RCC 7860 (cell line): Measurements from ENCODE around the gene TWF1.
A peak's percentile ranks its signal among the peaks of the same experiment; 100 is the strongest.
"Not testable (repeated sequence)": the region's sequence is repeated elsewhere in the genome, so short reads cannot be mapped to it uniquely, and the experiment has no call there.

ENCODE experiments used
- DNase-seq: peaks from one replicate; pipeline ENCODE4 v3.0.0-alpha.2; 2015; ENCODE audit warnings: low spot score
- FAIRE-seq: peaks from 2 replicates; lab custom pipeline; 2012; peaks lifted over from hg19 to GRCh38; lab: Jason Lieb, UNC

The TWF1 gene

DNA sequence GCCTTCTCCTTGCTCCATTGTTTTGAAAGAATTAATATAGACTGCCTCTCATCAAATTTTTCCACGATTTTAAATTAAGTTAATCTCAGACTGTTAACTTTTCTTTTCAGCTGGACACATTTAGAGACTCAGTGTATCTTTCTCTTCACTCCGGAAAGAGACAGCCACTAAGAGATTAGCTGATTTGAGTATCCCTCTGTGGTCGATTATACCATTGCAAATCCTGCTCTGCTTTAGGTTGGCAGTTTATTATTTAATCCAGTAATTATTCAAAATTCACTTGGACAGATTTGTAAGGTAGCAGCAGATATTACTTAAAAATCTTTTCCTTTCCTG lies 588 bp upstream of the TWF1 start:
- no peak for FAIRE-seq
- no peak for DNase-seq

DNA sequence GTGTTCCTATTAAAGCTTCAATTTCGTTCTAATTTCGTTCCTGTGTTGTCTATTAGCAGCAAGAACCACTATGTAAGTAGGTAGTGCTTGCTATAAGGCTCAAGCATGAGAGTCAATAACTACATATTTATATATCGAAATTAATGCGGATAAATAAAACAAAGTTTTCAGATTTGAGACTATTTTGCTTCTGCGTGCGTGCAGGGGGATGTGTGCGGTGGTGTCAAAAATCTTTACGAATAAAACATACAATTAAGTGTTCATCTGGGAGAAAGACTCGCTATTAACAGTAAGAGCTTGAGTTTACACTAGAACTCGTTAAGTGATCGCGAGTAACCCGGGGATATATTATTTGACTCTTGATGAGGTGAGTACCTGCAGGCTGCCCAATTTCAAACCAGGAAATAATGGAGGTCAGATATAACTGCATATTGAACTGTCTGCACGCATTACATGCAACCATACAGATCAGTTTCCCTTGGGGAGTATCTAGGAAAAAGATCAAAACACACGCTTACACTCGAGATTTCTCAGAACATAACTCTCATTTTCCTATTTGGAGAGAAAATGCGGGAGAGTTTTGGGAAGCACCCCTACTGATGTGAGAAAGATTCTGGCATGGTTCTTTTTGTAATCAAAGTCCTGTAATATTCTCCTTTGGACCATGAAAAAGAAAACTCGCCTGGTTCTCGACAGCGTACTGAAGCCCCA lies 813 bp downstream of the TWF1 start:
- no peak for DNase-seq
- FAIRE-seq = no peak

DNA sequence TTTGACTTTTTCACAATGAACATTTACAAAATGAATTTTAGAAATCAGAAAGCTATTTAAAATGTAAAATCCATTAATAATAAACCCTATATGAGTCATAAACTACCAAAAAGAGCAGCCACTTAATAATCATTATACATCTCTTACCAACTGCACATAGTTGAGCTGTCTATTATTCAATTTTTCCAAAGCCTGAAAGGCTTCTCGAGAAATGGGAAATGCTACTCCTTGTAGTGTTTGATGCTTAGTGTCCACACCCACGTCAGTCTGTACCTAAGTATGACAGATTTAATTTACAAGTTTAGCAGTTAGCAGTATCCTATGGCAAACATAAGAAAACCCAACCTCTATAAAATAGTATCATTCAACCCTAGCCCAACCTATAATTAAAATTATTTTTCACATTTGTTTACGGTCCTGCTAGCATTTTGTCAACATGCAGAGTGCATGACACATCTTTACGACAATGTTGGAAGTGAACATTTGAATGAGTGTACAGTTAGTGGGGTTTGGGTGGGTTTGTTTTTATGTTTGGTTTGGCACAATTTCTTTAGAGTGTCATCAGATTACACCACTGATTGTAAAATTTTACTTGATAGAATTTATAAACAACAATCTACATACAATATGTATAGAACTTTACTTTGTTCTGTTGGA lies 8.4 kb downstream of the TWF1 start:
- no peak for DNase-seq
- no peak for FAIRE-seq

DNA sequence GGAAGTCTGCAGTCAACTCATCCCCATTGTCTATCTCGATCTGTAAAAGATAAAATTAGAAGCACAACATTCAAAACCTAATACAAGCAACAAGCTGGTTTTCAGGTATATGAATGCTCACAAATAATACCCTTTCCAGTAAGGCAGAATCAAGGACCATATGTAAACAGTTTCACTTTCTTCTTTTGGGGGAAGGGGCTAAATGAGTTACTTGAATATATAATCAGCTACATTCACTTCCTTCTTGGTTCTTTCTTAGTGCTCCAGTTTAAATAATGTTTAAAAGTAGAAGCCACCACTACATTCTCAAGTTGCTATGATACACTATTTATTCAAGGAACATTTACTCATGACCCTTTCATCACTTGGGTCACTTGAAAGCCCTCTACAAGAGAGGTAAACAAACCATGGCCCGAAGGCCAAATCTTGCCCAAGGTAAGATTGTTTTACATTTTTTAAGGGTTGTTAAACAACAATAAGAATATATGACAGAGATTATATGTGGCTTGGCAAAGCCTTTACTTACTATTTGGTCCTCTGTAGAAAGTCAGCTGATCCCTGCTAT lies 10.3 kb downstream of the TWF1 start:
- DNase-seq (no peak), FAIRE-seq (no peak)

DNA sequence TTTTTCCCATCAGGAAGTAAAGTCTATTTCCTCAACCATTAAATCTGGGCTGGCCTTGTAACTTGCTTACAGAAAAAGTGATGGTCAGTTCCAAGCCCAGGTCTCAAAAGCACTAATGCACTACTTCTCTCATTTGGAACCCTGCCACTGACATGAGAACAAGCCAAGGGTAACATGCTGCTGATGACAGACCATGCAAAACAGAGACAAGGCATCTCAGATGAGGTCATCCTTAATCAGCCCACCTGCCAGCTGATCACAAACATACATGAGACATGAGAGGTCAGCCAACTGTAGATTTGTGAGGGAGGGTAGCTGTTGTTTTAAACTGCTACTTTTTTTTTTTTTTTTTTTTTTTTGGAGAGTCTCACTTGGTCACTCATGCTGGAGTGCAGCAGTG lies 16.2 kb downstream of the TWF1 start:
- FAIRE-seq = no peak
- peak; percentile 5 for DNase-seq

DNA sequence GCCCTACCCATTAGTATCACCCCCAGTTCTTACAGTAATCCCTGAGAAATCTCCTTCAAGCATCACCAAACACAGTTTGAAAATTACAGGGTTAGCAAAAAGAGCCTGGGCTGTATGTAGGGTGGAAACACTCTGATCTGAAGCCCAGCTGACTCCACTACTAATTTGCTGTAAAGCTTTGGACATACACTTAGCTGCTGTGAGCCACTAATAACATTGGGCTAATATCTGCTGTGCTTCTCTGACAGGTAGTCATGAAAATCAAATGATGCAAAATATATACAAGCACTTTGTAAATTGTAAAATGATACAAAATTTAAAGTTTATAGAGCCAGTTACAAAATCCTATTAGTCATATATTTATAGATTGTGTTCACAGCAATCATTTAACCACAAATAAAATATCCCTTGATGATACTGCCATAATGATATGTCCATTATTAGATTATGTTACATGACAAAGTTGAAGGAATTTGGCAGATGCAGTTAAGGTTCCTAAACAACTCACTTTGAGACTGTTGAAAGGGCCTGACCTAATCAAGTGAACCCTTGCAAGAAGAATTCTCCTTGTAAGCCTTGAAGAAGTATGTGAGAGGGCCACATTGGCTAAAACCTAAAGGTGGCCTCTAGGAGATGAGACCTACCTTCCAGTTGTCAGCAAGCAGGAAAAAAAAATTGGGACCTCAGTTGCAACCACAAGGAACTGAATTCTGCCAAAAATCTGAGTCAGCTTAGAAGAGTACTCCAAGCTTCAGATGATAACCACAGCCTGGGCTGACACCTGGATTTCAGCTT lies 19.0 kb downstream of the TWF1 start:
- no peak for FAIRE-seq
- no peak for DNase-seq

DNA sequence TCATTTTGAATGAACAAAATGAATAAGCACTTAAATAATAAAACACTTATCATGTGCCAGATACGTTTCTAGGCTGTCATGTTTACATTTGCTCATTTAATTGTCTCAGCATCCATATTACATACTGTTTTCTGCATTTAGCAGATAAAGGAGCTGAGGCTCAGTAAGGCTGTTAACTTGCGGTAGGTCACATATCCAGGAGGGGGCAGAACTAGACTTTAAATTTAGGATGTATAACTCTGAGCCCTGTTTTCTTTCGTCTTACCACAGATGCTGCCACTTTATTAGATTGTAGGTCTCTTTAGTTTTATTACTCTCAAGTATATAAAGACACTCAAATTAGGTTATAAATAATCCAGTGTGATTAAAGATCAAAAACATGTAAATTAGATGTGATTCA lies 29.6 kb downstream of the TWF1 start:
- FAIRE-seq (peak; percentile 33), DNase-seq (peak; percentile 16)

DNA sequence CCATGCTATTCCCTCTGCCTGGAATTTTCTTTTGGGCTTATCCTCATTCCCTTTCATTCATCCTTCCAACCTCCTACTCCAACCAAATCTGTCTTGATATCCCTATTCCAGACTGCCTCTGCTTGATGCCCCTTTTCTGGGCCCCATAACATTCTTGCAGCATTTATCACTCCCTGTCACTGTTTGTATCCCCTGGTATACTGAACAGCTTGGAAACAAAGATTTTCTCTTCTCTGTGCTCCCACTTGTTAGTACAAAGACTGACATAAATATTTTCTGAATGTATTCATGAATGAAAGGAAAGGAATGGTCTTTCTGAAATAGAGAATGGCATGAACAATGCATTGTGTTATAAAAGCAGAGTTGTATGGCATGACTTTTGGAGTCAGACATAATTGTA lies 39.8 kb downstream of the TWF1 start:
- FAIRE-seq = no peak
- no peak for DNase-seq

DNA sequence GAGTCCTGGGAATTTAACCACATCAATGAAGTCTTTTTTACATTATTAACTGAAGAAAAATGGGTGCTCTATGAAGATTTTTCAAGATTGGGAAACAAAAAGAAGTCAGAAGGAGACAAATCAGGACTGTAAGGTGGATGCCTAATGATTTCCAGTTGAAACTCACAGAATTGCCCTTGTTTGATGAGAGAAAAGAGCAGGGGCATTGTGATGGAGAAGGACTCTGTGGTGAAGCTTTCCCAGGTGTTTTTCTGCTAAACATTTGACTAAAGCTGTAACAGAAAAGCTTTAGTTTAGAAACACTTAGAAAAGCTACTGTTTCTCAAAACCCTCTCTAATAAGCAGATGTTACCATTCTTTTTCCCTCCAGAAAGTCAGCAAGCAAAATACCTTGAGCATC lies 41.6 kb downstream of the TWF1 start:
- DNase-seq = no peak
- no peak for FAIRE-seq

- FAIRE-seq (no peak), DNase-seq (no peak)
Observed at GRCh38 chr12:43763769-43764168, 42.3 kb downstream of the TWF1 start.

DNA sequence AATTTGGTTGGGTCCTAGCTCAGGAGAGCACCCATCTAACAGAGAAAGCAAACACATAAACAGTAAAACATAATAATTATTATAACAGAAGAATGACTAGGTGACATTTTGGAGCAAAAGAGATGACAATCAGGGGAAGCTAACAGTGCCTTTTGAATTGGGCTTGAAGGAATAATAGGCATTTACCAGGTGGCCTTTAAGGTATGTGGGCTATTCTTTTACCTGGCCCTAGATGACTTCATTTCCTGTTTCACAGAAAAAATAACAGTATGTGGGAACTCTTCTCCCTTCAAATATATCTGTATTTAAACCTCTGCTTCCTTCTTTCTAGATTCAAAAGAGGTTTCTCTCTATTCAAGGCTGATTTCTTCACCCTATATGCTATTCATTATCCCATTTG lies 43.5 kb downstream of the TWF1 start:
- FAIRE-seq = no peak
- DNase-seq = no peak

DNA sequence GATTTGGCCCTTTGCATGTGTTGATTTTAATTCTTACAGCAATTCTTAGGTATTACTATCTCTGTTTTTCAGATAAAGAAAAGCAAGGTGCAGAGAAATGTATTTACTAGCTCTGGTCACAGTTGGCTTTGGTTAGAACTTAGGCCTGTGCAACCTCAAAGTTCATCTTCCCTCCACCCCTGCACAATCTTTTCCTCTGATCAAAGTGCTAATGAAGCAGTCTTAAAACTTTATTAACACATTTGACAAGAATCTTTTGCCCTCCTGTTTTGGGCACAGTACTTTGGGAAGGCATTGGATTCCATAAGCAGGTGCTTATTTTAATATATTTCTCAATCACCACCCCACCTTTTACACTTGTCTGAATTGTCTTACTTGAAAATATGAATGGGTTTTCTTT lies 44.6 kb downstream of the TWF1 start:
- DNase-seq (no peak), FAIRE-seq (no peak)

DNA sequence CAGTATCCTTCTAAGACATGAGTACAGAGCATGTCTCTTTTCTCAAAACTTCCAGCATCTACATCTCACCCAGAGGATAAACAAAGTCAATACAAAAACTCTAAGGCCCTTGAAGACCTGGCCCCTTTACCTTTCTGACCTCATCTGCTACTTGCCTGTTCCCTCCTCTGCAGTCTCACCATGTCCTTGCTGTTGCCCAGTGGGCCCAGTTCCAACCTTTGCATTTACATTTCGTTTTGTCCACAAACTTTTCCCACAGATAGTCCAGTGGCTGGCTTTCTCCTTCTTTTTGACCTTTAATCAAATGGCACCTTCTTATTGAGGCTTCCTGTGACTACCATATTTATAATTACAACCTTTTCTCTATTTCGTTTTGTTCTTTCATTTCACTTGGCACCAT lies 45.7 kb downstream of the TWF1 start:
- FAIRE-seq = no peak
- DNase-seq = no peak

GRCh38 chr12:43758728-43759563 lies 47.2 kb downstream of the TWF1 start, which contains the start of the genes IRAK4 and PUS7L:
IRAK4 (plus strand) TSS chr12:43758951; CDS start chr12:43768112, 9,161 bp downstream.
PUS7L (minus strand) TSS chr12:43758790; CDS start chr12:43755245, 3,545 bp downstream.
- FAIRE-seq (peak; percentile 76), DNase-seq (peak; percentile 88)

- no peak for FAIRE-seq
- DNase-seq = peak; percentile 9
Observed at GRCh38 chr12:43758247-43758727, 47.8 kb downstream of the TWF1 start.

DNA sequence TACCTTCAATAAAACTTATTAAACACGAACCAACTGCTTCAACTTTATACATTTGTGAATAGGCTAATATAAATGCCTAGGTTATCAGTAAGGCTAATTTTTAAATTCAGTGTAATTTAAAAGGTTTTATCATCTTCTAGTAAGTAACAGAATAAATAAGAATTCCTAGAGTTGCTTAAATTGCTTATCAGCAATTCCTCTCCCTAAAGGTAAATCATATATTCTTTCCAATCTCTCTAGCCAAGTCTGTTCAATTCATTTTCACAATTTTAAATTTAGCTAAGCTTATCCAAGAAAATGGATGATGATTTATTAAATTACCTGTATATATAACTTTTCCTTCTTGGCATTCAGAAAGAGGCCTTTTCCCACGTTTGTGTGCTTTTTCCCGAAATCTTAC lies 52.1 kb downstream of the TWF1 start:
- FAIRE-seq (no peak), DNase-seq (no peak)

- FAIRE-seq, DNase-seq: not testable (repeated sequence)
Observed at GRCh38 chr12:43751360-43751759, 54.8 kb downstream of the TWF1 start.

DNA sequence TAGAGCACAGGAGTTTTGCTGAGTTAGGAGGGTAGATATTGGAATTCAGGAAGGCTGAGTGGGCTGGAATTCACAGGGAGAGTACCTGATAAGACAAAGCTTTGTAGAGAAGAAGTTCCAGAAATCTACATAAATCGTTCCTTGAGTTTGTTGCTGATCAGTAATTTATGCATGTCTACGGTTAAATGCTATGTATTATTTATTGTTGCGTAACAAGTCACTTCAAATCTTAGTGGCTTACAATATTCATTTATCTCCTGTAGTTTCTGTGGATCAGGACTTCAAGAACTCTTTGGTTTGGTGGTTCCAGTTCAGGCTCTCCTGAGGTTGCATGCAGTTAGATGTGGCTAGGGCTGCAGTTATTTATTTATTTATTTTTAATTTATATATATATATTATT lies 55.3 kb downstream of the TWF1 start:
- no peak for DNase-seq
- FAIRE-seq = no peak

DNA sequence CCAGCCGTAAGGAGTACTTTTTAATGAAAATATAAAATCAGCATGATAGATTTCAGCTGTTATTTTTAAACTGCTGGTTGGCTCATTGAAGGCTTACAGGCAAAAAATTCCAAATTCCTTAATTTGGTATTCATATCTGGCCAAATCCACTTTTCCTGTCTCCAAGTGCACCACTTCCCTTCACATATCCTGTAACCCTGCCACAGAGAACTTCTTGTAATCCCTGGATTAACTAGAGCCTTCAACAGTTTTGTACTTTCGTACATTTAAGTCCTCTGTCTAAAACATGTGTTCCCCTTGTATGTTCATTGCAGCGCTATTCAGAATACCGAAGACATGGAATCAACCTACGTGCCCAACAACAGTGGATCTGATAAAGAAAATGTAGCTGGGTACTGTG lies 57.1 kb downstream of the TWF1 start:
- FAIRE-seq (no peak), DNase-seq (no peak)

DNA sequence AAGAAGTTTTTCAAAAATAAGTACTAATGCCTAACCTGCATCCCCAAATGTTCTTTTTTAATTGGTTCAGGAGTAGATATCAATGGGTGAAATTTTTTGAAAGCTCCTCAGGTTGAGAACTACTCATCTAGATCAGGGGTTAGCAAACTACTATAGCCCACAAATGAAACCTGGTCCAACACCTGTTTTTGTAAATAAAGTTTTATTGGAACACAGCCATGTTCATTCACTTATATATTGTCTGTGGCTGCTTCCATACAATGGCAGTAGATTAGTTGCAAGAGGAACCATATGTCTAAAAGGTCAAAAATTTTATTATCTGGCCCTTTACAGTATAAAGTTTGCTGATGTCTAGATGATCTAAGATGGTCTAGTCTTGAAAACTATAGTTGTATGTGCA lies 61.3 kb downstream of the TWF1 start:
- no peak for DNase-seq
- no peak for FAIRE-seq
